Measurements from ENCODE around the gene CABCOCO1.

CABCOCO1 gene

DNA sequence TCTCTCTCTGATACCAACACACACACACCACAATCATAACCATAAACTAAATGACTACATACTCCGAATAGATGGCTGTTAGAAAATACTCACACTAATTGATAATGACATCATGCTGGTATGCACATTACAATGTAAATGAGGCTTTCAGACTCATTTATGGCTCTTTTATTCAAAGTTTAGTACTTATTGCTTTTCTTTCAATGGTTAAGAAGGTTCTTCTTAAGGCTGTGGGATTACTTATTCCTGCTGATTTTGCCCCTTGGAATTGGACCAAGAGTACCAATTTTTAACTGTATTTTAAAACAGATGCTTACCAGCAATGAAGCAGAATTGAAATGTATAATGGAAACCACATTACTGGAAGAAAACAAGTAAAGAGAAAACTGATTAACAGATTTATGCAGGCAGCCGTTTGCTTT is 20.6 kb upstream of the CABCOCO1 start:
- Histone ChIP-seq H3K4me1 (ENCODE audit: control insufficient read depth, insufficient read depth, low read length) (no peaks in the 10 kb centered on the region), H3K36me3 (ENCODE audit: control insufficient read depth, insufficient read depth, low read length) (no peaks in the 10 kb centered on the region), H3K4me3 (ENCODE audit: low read length) (no peak overlapping the region), H3K27ac (ENCODE audit: low read length) (no peak overlapping the region), H3K9me3 (ENCODE audit: control insufficient read depth, insufficient read depth, low read length) (no peaks in the 10 kb centered on the region), H3K27me3 (ENCODE audit: control insufficient read depth, insufficient read depth, low read length) (no peaks in the 10 kb centered on the region)
- DNase-seq (ENCODE audit: low read depth, low spot score): no peak
- no CpG with 5 or more reads among the region's 2 CpGs for WGBS (ENCODE audit: insufficient coverage, insufficient read length)

DNA sequence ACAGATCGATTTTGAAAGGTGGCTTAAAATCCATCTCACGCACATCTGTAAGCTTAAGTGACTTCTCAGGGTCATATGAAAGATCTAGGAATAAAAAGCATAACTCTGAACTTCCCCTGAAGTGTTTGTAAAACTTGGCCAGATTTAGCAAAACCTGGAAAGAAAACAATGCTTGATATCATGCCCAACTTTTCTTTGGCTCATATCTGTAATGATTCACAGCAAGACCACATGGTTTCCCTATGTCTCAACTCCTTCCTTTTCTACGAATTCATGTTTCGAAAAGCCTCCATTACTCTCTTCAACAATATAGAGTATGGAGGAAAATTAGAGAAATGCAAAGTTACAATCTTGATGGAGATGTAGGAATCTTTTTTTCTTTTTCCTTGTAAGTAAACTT is 20.1 kb upstream of the CABCOCO1 start:
- Histone ChIP-seq H3K9me3 (ENCODE audit: control insufficient read depth, insufficient read depth, low read length) (no peaks in the 10 kb centered on the region), H3K27me3 (ENCODE audit: control insufficient read depth, insufficient read depth, low read length) (no peaks in the 10 kb centered on the region), H3K27ac (ENCODE audit: low read length) (no peak overlapping the region), H3K4me1 (ENCODE audit: control insufficient read depth, insufficient read depth, low read length) (no peaks in the 10 kb centered on the region), H3K4me3 (ENCODE audit: low read length) (no peak overlapping the region), H3K36me3 (ENCODE audit: control insufficient read depth, insufficient read depth, low read length) (no peaks in the 10 kb centered on the region)
- no CpG with 5 or more reads among the region's 4 CpGs for WGBS (ENCODE audit: insufficient coverage, insufficient read length)
- DNase-seq (ENCODE audit: low read depth, low spot score): no peak

DNA sequence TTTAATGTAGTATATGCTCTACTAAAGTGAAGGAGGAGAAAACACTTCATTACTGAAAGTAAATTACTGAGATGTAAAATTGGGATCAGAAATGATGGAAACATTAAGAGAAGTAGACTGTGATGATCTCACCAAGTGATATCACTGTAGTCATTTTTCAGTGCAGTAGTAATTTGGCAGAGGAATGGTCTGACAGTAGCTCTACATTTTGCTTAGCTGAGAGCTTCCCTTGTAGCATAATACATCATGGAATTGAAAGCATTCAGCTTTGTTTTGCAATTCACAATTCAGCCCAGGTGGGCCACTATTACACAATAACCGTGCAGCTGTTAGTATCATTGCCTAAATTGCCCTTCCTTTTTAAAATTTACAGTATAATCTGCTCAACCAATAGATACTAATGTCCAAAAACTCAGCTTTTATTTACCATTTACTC is 19.4 kb upstream of the CABCOCO1 start:
- Histone ChIP-seq H3K4me1 (ENCODE audit: control insufficient read depth, insufficient read depth, low read length) (no peaks in the 10 kb centered on the region), H3K36me3 (ENCODE audit: control insufficient read depth, insufficient read depth, low read length) (no peaks in the 10 kb centered on the region), H3K27me3 (ENCODE audit: control insufficient read depth, insufficient read depth, low read length) (no peaks in the 10 kb centered on the region), H3K9me3 (ENCODE audit: control insufficient read depth, insufficient read depth, low read length) (no peaks in the 10 kb centered on the region), H3K4me3 (ENCODE audit: low read length) (no peak overlapping the region), H3K27ac (ENCODE audit: low read length) (no peak overlapping the region)
- WGBS (ENCODE audit: insufficient coverage, insufficient read length): no CpG with 5 or more reads among the region's 1 CpG
- no peak for DNase-seq (ENCODE audit: low read depth, low spot score)

DNA sequence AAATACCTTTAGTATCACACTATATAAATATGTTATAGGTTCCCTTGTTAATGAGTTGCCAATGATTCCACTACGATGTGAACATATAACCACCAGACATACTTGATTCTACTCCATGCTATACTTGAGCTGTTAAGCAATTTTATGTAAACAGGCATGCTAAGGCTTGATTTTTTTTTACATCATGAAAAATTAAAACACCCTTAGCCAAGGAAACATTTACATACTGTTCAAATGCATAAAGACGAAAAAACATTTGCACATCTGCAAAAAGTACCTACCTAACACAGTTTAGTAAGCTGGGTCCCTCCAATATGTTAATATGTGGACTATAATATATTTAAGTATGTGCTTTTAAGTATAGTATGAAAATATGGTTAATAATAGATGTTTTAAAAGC is 9.0 kb upstream of the CABCOCO1 start:
- Histone ChIP-seq H3K36me3 (ENCODE audit: control insufficient read depth, insufficient read depth, low read length) (no peaks in the 10 kb centered on the region), H3K9me3 (ENCODE audit: control insufficient read depth, insufficient read depth, low read length) (no peaks in the 10 kb centered on the region), H3K27ac (ENCODE audit: low read length) (no peak overlapping the region), H3K27me3 (ENCODE audit: control insufficient read depth, insufficient read depth, low read length) (no peaks in the 10 kb centered on the region), H3K4me3 (ENCODE audit: low read length) (no peak overlapping the region), H3K4me1 (ENCODE audit: control insufficient read depth, insufficient read depth, low read length) (no peaks in the 10 kb centered on the region)
- WGBS (ENCODE audit: insufficient coverage, insufficient read length): no CpG with 5 or more reads among the region's 2 CpGs
- DNase-seq (ENCODE audit: low read depth, low spot score): no peak

DNA sequence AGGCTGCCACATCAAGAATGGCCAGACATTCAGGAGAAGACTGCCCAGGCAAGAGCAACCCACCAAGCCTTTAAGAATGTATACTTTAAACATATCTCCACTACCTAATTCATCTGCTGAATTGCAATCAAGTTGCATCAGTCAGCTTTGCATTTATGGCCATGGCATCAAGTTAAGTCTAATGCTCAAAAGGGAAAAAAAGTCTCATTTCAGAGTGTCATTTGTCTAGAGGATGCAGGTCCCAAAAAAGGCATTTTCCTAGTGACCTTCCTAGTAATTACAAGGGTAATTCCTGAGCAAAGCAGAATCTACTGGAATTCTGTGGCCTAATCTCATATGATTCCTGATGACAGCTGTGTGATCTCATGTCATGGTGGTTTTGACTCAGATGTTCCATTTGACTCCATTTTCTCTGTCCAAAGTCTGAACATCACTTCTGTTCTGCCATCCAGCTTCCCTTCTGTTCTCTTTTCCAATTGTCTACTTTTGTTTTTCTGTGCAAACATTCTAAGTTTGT is 7.3 kb upstream of the CABCOCO1 start:
- Histone ChIP-seq H3K27ac (ENCODE audit: low read length) (no peak overlapping the region), H3K4me1 (ENCODE audit: control insufficient read depth, insufficient read depth, low read length) (no peaks in the 10 kb centered on the region)

DNA sequence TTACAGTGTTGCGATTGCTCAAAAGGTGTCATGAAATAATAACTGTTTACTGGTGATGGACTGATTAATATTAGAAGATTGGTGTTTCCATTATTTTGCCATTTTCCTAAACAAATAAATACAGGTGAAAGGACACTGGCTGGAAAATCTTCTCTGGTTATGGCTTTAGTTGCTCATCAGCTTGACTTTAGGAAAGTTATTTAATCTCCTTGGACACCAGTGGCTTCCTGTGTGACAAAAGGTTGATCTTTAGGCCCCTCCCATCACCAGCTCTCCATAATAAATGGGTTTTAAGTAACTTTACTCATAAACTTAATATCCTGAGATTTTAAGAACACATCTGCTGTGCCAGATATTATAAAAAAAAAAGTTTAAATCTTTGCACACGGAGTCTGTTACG is 737 bp downstream of the CABCOCO1 start:
- Histone ChIP-seq H3K4me3 (ENCODE audit: low read length) (no peak overlapping the region), H3K36me3 (ENCODE audit: control insufficient read depth, insufficient read depth, low read length) (no peaks in the 10 kb centered on the region), H3K27ac (ENCODE audit: low read length) (no peak overlapping the region), H3K9me3 (ENCODE audit: control insufficient read depth, insufficient read depth, low read length) (no peaks in the 10 kb centered on the region), H3K27me3 (ENCODE audit: control insufficient read depth, insufficient read depth, low read length) (no peaks in the 10 kb centered on the region), H3K4me1 (ENCODE audit: control insufficient read depth, insufficient read depth, low read length) (no peaks in the 10 kb centered on the region)
- WGBS (ENCODE audit: insufficient coverage, insufficient read length): no CpG with 5 or more reads among the region's 3 CpGs
- no peak for DNase-seq (ENCODE audit: low read depth, low spot score)

More for the DNA sequence above, 7.3 kb upstream of the CABCOCO1 start:
- DNase-seq (ENCODE audit: low read depth, low spot score): no peak
- Histone ChIP-seq H3K36me3 (ENCODE audit: control insufficient read depth, insufficient read depth, low read length) (no peaks in the 10 kb centered on the region), H3K27me3 (ENCODE audit: control insufficient read depth, insufficient read depth, low read length) (no peaks in the 10 kb centered on the region), H3K9me3 (ENCODE audit: control insufficient read depth, insufficient read depth, low read length) (no peaks in the 10 kb centered on the region), H3K4me3 (ENCODE audit: low read length) (no peak overlapping the region)

DNA sequence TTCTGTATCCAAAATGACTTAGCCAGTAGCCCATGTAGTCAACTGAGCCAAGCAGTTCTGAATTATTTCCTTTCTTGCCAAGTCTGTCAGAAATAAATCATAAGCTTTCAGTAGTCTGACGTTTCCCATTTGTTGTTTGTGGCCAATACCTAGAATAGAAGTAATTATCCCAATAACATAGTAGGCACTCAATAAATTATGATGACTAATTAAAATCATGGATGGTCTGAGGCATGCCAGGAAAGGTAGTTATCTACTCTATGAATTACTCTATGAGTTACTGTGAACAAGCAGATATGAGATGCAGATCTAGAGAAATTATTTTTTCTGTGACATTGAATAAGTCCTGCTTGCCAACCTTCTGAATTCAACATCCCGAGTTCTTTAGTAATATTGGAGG is 2.3 kb downstream of the CABCOCO1 start:
- no peaks in the 10 kb centered on the region for H3K27me3 ChIP-seq (ENCODE audit: control insufficient read depth, insufficient read depth, low read length)
- WGBS (ENCODE audit: insufficient coverage, insufficient read length): no CpG with 5 or more reads among the region's 2 CpGs

DNA sequence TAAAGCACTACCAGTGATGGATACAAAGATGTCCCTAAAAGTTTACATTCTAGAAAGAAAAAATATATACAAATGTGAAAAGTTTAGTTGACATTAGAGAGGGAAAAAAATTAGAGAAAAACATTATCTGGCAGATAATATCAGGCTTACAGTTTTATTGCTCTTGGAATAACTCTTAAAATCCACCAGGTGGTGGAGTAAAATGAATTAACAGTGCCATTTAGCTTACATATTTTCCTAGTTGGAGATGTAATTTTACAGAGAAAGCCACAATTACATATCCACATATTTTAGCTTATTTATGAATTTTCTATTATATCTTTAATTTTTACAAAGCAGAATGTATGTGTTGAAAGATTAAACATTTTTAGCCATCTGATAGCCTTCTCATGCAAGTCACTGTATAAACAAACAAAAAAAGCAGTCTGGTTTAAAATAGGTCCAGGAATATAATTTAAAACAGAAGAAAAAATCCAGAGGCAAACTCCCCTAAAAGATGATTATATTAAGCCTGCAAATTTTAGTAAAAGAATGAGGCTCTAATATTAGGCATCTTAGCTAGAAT is 6.5 kb downstream of the CABCOCO1 start:
- Histone ChIP-seq H3K4me1 (ENCODE audit: control insufficient read depth, insufficient read depth, low read length) (no peaks in the 10 kb centered on the region), H3K36me3 (ENCODE audit: control insufficient read depth, insufficient read depth, low read length) (no peaks in the 10 kb centered on the region), H3K27ac (ENCODE audit: low read length) (no peak overlapping the region), H3K9me3 (ENCODE audit: control insufficient read depth, insufficient read depth, low read length) (no peaks in the 10 kb centered on the region), H3K27me3 (ENCODE audit: control insufficient read depth, insufficient read depth, low read length) (no peaks in the 10 kb centered on the region), H3K4me3 (ENCODE audit: low read length) (no peak overlapping the region)
- DNase-seq (ENCODE audit: low read depth, low spot score): no peak

More for the DNA sequence above, 2.3 kb downstream of the CABCOCO1 start:
- DNase-seq (ENCODE audit: low read depth, low spot score): no peak
- no peaks in the 10 kb centered on the region for H3K4me1 ChIP-seq (ENCODE audit: control insufficient read depth, insufficient read depth, low read length)
- H3K27ac ChIP-seq (ENCODE audit: low read length): no peak overlapping the region
- no peaks in the 10 kb centered on the region for H3K36me3 ChIP-seq (ENCODE audit: control insufficient read depth, insufficient read depth, low read length)
- no peak overlapping the region for H3K4me3 ChIP-seq (ENCODE audit: low read length)
- no peaks in the 10 kb centered on the region for H3K9me3 ChIP-seq (ENCODE audit: control insufficient read depth, insufficient read depth, low read length)

DNA sequence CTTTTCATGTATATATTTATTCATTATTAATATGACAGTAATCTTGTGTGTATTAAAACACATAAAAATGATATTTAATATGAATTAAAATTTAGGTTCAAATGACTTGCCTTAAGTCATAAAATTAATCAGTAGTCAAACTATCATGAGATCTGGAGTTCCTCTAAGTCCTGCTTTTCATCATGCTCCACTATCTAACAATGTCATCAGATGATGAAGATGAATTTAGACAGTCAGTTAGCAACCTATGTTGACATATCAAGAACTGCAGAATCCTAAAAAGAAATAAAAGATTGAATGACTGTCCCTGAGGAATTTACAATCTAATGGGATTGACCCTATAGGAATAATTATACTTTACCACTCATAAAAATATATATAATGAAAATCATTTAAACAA is 7.1 kb downstream of the CABCOCO1 start:
- no peaks in the 10 kb centered on the region for H3K9me3 ChIP-seq (ENCODE audit: control insufficient read depth, insufficient read depth, low read length)
- DNase-seq (ENCODE audit: low read depth, low spot score): no peak
- H3K27ac ChIP-seq (ENCODE audit: low read length): no peak overlapping the region

DNA sequence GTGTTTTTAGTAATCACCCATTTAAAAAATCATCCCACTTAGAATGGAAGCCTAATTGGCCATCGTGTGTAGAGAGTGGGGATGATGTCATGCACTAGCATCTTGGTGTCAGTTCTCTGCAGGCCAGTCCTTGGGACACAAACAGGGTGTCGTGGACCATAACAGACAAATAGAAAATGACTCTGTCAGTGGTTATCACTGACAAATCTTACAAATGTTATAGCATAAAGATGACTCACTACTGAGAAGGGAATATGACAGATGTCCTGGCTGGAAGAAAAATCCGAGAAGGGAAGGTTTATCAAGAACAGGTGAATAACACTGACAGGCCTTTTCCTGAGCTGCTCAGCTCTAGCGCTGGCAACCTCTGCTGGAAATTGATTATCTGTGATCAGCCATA is 10.6 kb downstream of the CABCOCO1 start:
- H3K27me3 ChIP-seq (ENCODE audit: control insufficient read depth, insufficient read depth, low read length): no peaks in the 10 kb centered on the region
- no peak overlapping the region for H3K27ac ChIP-seq (ENCODE audit: low read length)
- no peaks in the 10 kb centered on the region for H3K9me3 ChIP-seq (ENCODE audit: control insufficient read depth, insufficient read depth, low read length)
- H3K36me3 ChIP-seq (ENCODE audit: control insufficient read depth, insufficient read depth, low read length): no peaks in the 10 kb centered on the region
- no peaks in the 10 kb centered on the region for H3K4me1 ChIP-seq (ENCODE audit: control insufficient read depth, insufficient read depth, low read length)
- H3K4me3 ChIP-seq (ENCODE audit: low read length): no peak overlapping the region
- no CpG with 5 or more reads among the region's 4 CpGs for WGBS (ENCODE audit: insufficient coverage, insufficient read length)
- DNase-seq (ENCODE audit: low read depth, low spot score): no peak

More for the DNA sequence above, 7.1 kb downstream of the CABCOCO1 start:
- H3K36me3 ChIP-seq (ENCODE audit: control insufficient read depth, insufficient read depth, low read length): no peaks in the 10 kb centered on the region
- no peaks in the 10 kb centered on the region for H3K27me3 ChIP-seq (ENCODE audit: control insufficient read depth, insufficient read depth, low read length)
- no peak overlapping the region for H3K4me3 ChIP-seq (ENCODE audit: low read length)
- no peaks in the 10 kb centered on the region for H3K4me1 ChIP-seq (ENCODE audit: control insufficient read depth, insufficient read depth, low read length)

DNA sequence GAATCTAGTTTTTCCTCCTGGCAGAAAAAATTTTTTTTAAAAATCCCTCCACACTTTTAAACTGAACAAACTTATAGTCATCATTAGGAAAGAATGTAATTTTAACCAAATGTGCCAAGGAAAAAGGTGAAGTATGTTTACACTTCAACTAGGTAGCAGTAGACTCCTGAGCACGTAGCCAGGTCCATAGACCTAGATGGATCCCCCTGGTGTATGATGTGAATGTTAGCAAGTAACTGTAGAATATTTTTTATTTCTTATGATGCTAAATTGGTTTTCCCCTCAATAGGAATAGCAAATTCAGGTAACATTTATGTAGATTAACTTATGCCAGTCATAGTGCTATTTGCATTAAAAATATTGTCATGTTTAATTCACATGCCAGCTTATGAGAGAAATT is 19.6 kb downstream of the CABCOCO1 start:
- Histone ChIP-seq H3K36me3 (ENCODE audit: control insufficient read depth, insufficient read depth, low read length) (no peaks in the 10 kb centered on the region), H3K4me3 (ENCODE audit: low read length) (no peak overlapping the region), H3K9me3 (ENCODE audit: control insufficient read depth, insufficient read depth, low read length) (no peaks in the 10 kb centered on the region), H3K27ac (ENCODE audit: low read length) (no peak overlapping the region), H3K4me1 (ENCODE audit: control insufficient read depth, insufficient read depth, low read length) (no peaks in the 10 kb centered on the region), H3K27me3 (ENCODE audit: control insufficient read depth, insufficient read depth, low read length) (no peaks in the 10 kb centered on the region)
- no peak for DNase-seq (ENCODE audit: low read depth, low spot score)
- no CpG with 5 or more reads among the region's 1 CpG for WGBS (ENCODE audit: insufficient coverage, insufficient read length)

Measured in iPS DF 6.9 (cell line).